OCI-LY1 (cell line): Measurements from ENCODE around the gene ADSS2.

Experiments
- H2AFZ ChIP-seq: fragments of 200-600 bp; sonication (generic), shearing (Covaris generic); 2 replicates; pipeline ENCODE4 v1.6.0; 2014; ENCODE audit warnings: antibody characterized with exemption, mild to moderate bottlenecking, low read length
- H3F3A ChIP-seq: fragments of 200-600 bp; sonication (generic), shearing (Covaris generic); 2 replicates; pipeline ENCODE4 v1.6.0; 2014; ENCODE audit warnings: mild to moderate bottlenecking, antibody characterized with exemption, low read length, moderate library complexity; ENCODE audit not compliant: insufficient read depth
- H3K27ac ChIP-seq: fragments of 200-600 bp; sonication (generic); 2 replicates; pipeline ENCODE4 v1.5.1; 2014; ENCODE audit warnings: low read length, mixed run types, mild to moderate bottlenecking, low read depth; ENCODE audit not compliant: poor library complexity, severe bottlenecking
- H3K27me3 ChIP-seq: fragments of 200-600 bp; sonication (generic); 2 replicates; pipeline ENCODE4 v1.6.0; 2014; ENCODE audit warnings: antibody characterized with exemption, mild to moderate bottlenecking, low read length, moderate library complexity; ENCODE audit not compliant: insufficient read depth
- H3K36me3 ChIP-seq: fragments of 200-600 bp; sonication (generic); 2 replicates; pipeline ENCODE4 v1.6.1; 2014; ENCODE audit warnings: mild to moderate bottlenecking, antibody characterized with exemption, low read length, moderate library complexity, mixed read lengths; ENCODE audit not compliant: insufficient read depth
- H3K4me1 ChIP-seq: fragments of 200-600 bp; sonication (generic); 2 replicates; pipeline ENCODE4 v1.5.1; 2014; ENCODE audit warnings: mild to moderate bottlenecking, low read length, moderate library complexity; ENCODE audit not compliant: insufficient read depth, severe bottlenecking
- H3K4me2 ChIP-seq: fragments of 200-600 bp; sonication (generic), shearing (Covaris generic); 2 replicates; pipeline ENCODE4 v1.6.1; 2014; ENCODE audit warnings: low read length
- H3K4me3 ChIP-seq: fragments of 200-600 bp; sonication (generic); 2 replicates; pipeline ENCODE4 v1.5.1; 2014; ENCODE audit warnings: low read length, low read depth, mild to moderate bottlenecking, mixed read lengths; ENCODE audit not compliant: poor library complexity, severe bottlenecking
- H3K79me2 ChIP-seq: fragments of 200-600 bp; shearing (Covaris generic); 2 replicates; pipeline ENCODE4 v1.6.1; 2016; ENCODE audit warnings: mixed run types, low read length, mixed read lengths; ENCODE audit not compliant: insufficient read depth
- H3K9ac ChIP-seq: fragments of 200-600 bp; sonication (generic), shearing (Covaris generic); 2 replicates; pipeline ENCODE4 v1.6.1; 2014; ENCODE audit warnings: mild to moderate bottlenecking, low read length, mixed read lengths
- H3K9me2 ChIP-seq: fragments of 200-600 bp; sonication (generic), shearing (Covaris generic); 2 replicates; pipeline ENCODE4 v1.6.1; 2014; ENCODE audit warnings: low read depth, mild to moderate bottlenecking, low read length, mixed read lengths
- H3K9me3 ChIP-seq: fragments of 200-600 bp; shearing (Covaris generic); 2 replicates; pipeline ENCODE4 v1.6.1; 2014; ENCODE audit warnings: low read length, mixed read lengths
- H4K20me1 ChIP-seq: fragments of 200-600 bp; sonication (generic), shearing (Covaris generic); 2 replicates; pipeline ENCODE4 v1.6.0; 2016; ENCODE audit warnings: mild to moderate bottlenecking, low read length; ENCODE audit not compliant: insufficient read depth
- EZH2 ChIP-seq: fragments of 200-600 bp; sonication (generic), shearing (Covaris generic); IDR thresholded peaks from 2 replicates; pipeline ENCODE4 v1.8.0; 2017; ENCODE audit warnings: borderline replicate concordance, mixed run types, mild to moderate bottlenecking, antibody characterized with exemption, low read length, moderate library complexity, mixed read lengths
- TF ChIP-seq, protein P1 (sequence below): fragments of 200-600 bp; sonication (generic), shearing (Covaris generic); IDR thresholded peaks from 2 replicates; pipeline ENCODE4 v1.5.1; 2017; ENCODE audit warnings: mild to moderate bottlenecking, antibody characterized with exemption, low read length, moderate library complexity, mixed read lengths

ADSS2 gene

DNA sequence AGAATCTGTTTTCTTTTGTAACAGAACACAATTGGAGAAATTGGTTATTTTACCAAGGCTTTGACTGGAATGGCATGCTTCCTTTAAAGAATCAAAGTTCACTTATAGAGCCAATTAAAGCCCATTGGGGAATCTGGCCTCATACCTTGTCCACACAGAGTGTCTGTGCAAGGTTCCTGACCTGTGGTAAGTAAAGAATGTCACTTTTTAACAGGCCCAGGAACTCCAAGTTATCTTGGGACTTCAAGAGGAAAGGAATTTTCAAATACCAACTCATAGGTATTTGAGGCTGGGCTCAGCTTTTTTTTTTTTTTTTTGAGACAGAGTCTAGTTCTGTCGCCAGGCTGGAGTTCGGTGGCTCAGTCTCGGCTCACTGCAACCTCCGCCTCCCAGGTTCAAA, 7.1 kb upstream of the ADSS2 start:
- Histone ChIP-seq H3K79me2 (no peaks in the 10 kb centered on the region), H3K9ac (no peak overlapping the region), H3K4me3 (no peak overlapping the region), H4K20me1 (no peaks in the 10 kb centered on the region), H3K27ac (no peak overlapping the region), H3K9me3 (no peaks in the 10 kb centered on the region), H3K4me2 (no peak overlapping the region), H3K27me3 (no peaks in the 10 kb centered on the region), H3K9me2 (no peaks in the 10 kb centered on the region), H2AFZ (no peak overlapping the region), H3K4me1 (peaks cover 15% of the 10 kb centered on the region), H3K36me3 (no peaks in the 10 kb centered on the region; the same call in 1 of the 2 replicates), H3F3A (0 out of 2 replicates have a peak, but pooled peaks cover 4% of the 10 kb centered on the region)
- no peak for TF ChIP-seq EZH2
- TF ChIP-seq, protein P1, sequence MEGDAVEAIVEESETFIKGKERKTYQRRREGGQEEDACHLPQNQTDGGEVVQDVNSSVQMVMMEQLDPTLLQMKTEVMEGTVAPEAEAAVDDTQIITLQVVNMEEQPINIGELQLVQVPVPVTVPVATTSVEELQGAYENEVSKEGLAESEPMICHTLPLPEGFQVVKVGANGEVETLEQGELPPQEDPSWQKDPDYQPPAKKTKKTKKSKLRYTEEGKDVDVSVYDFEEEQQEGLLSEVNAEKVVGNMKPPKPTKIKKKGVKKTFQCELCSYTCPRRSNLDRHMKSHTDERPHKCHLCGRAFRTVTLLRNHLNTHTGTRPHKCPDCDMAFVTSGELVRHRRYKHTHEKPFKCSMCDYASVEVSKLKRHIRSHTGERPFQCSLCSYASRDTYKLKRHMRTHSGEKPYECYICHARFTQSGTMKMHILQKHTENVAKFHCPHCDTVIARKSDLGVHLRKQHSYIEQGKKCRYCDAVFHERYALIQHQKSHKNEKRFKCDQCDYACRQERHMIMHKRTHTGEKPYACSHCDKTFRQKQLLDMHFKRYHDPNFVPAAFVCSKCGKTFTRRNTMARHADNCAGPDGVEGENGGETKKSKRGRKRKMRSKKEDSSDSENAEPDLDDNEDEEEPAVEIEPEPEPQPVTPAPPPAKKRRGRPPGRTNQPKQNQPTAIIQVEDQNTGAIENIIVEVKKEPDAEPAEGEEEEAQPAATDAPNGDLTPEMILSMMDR, result no peak

DNA sequence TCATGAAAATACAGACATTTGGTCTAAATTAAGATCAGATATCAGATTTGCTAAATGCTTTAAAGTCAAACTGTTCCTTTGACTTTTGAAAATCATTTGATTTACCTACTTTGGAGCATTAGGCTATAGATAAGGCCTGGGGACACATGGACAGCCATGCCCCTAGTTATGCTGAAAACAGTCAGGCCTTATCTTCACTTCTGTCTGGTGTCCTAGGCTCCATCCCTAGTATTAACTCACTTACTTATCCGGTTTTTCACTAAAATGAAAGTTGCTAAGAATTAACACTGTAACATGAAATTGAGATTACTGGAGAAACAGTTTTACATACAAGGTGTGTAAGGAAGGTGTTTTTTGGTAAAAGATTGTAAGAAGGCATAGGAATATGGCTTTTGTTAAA, 4.9 kb upstream of the ADSS2 start:
- Histone ChIP-seq H4K20me1 (no peaks in the 10 kb centered on the region), H3F3A (no peaks in the 10 kb centered on the region), H3K4me3 (no peak overlapping the region), H3K4me2 (no peak overlapping the region), H3K27me3 (no peaks in the 10 kb centered on the region), H3K27ac (no peak overlapping the region), H2AFZ (no peak overlapping the region), H3K36me3 (no peaks in the 10 kb centered on the region; the same call in 1 of the 2 replicates), H3K9ac (no peak overlapping the region), H3K4me1 (peaks cover 20% of the 10 kb centered on the region), H3K9me3 (no peaks in the 10 kb centered on the region), H3K9me2 (no peaks in the 10 kb centered on the region), H3K79me2 (no peaks in the 10 kb centered on the region)
- TF ChIP-seq, protein P1, result no peak
- no peak for TF ChIP-seq EZH2

DNA sequence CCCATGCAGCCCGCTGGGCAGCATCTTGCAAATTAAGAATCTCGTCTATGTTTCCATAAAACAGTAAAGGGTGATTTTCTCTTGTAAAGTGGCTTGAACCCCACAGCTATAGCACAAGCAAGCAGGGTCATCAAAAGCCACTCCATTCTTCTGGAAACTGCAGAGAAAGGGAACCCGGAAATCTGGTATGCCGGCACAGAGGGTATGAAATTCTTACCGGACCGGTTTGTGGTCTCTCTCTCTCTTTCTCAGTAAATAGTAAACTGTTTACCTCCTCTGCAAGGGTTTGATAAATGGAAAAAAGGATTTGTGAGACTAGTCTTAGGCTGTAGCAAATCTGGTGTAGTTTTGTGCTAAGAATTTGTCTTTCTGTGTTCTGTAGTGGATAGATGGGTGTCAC, 2.7 kb upstream of the ADSS2 start:
- Histone ChIP-seq H3K4me3 (no peak overlapping the region), H4K20me1 (no peaks in the 10 kb centered on the region), H3K27me3 (no peaks in the 10 kb centered on the region), H2AFZ (no peak overlapping the region), H3K79me2 (peaks cover 20% of the 10 kb centered on the region), H3K27ac (no peak overlapping the region), H3K36me3 (peaks cover 10% of the 10 kb centered on the region), H3K9ac (no peak overlapping the region), H3K9me3 (no peaks in the 10 kb centered on the region), H3K9me2 (no peaks in the 10 kb centered on the region), H3K4me2 (no peak overlapping the region), H3K4me1 (peaks cover 23% of the 10 kb centered on the region), H3F3A (no peaks in the 10 kb centered on the region)
- TF ChIP-seq EZH2, result no peak
- TF ChIP-seq, protein P1, result no peak
